Measurements from ENCODE around the gene MACROH2A1.

DNA sequence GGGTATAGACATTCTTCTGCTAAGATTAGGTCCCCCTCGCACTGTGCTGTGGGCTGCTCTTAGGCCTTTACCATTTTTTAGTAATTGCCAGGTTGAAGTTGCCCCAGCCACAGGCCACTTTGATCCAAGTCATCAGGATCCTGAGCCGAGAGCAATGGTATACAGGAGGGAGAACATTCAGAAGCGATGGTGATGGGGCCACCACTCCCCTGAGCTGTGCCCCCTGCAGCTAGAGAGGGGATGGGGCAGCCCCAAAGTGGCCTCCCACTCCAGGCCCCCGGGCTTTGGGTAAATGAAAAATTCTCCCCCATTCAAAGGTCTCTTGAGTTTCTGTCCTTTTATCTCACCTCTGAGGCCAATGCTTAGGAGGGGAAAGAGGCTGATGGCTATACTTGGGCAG lies 59.4 kb downstream of the MACROH2A1 start:
- TF ChIP-seq, protein P1, sequence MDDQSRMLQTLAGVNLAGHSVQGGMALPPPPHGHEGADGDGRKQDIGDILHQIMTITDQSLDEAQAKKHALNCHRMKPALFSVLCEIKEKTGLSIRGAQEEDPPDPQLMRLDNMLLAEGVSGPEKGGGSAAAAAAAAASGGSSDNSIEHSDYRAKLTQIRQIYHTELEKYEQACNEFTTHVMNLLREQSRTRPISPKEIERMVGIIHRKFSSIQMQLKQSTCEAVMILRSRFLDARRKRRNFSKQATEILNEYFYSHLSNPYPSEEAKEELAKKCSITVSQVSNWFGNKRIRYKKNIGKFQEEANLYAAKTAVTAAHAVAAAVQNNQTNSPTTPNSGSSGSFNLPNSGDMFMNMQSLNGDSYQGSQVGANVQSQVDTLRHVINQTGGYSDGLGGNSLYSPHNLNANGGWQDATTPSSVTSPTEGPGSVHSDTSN (IDR thresholded peaks at IDR 0.05), result no peak
- TF ChIP-seq NRF1 (IDR thresholded peaks at IDR 0.05; ENCODE audit: low read depth, low read length) (no peak), EP300 (IDR thresholded peaks at IDR 0.05; ENCODE audit: borderline replicate concordance in 1 of 2, low read depth in 1 of 2, low read length in 1 of 2) (no peak), POLR2AphosphoS5 (IDR thresholded peaks at IDR 0.05; ENCODE audit: low read depth, low read length) (no peak), TEAD4 (IDR thresholded peaks at IDR 0.05; ENCODE audit: borderline replicate concordance, insufficient read depth) (no peak), GABPA (IDR thresholded peaks at IDR 0.05; ENCODE audit: low read depth) (no peak), YY1 (IDR thresholded peaks at IDR 0.05; ENCODE audit: low read depth) (no peak), SIN3A (IDR thresholded peaks at IDR 0.05; ENCODE audit: borderline replicate concordance, low read depth, low read length) (no peak), FOSL2 (IDR thresholded peaks at IDR 0.05; ENCODE audit: borderline replicate concordance, low read depth) (no peak)
- TF ChIP-seq, protein P2, sequence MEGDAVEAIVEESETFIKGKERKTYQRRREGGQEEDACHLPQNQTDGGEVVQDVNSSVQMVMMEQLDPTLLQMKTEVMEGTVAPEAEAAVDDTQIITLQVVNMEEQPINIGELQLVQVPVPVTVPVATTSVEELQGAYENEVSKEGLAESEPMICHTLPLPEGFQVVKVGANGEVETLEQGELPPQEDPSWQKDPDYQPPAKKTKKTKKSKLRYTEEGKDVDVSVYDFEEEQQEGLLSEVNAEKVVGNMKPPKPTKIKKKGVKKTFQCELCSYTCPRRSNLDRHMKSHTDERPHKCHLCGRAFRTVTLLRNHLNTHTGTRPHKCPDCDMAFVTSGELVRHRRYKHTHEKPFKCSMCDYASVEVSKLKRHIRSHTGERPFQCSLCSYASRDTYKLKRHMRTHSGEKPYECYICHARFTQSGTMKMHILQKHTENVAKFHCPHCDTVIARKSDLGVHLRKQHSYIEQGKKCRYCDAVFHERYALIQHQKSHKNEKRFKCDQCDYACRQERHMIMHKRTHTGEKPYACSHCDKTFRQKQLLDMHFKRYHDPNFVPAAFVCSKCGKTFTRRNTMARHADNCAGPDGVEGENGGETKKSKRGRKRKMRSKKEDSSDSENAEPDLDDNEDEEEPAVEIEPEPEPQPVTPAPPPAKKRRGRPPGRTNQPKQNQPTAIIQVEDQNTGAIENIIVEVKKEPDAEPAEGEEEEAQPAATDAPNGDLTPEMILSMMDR (IDR thresholded peaks at IDR 0.05), result no peak
- TF ChIP-seq, protein P3, sequence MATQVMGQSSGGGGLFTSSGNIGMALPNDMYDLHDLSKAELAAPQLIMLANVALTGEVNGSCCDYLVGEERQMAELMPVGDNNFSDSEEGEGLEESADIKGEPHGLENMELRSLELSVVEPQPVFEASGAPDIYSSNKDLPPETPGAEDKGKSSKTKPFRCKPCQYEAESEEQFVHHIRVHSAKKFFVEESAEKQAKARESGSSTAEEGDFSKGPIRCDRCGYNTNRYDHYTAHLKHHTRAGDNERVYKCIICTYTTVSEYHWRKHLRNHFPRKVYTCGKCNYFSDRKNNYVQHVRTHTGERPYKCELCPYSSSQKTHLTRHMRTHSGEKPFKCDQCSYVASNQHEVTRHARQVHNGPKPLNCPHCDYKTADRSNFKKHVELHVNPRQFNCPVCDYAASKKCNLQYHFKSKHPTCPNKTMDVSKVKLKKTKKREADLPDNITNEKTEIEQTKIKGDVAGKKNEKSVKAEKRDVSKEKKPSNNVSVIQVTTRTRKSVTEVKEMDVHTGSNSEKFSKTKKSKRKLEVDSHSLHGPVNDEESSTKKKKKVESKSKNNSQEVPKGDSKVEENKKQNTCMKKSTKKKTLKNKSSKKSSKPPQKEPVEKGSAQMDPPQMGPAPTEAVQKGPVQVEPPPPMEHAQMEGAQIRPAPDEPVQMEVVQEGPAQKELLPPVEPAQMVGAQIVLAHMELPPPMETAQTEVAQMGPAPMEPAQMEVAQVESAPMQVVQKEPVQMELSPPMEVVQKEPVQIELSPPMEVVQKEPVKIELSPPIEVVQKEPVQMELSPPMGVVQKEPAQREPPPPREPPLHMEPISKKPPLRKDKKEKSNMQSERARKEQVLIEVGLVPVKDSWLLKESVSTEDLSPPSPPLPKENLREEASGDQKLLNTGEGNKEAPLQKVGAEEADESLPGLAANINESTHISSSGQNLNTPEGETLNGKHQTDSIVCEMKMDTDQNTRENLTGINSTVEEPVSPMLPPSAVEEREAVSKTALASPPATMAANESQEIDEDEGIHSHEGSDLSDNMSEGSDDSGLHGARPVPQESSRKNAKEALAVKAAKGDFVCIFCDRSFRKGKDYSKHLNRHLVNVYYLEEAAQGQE (IDR thresholded peaks at IDR 0.05; ENCODE audit: low read depth, low read length), result no peak

All from SK-N-SH (cell line).